ENCODE measurements around the gene NLRC3. TPM values are rescaled to one million over a fixed set of nuclear protein-coding genes. Genes with fewer than 3 reads are reported as not detected.
A peak's percentile ranks its signal among the peaks of the same experiment; 100 is the strongest.

Gene NLRC3
- total RNA-seq, 6 experiments from 2014 or later, result 0.53 to 1.2 (median 0.64) TPM

- Histone ChIP-seq H3K36me3 (no peaks in the 10 kb centered on the region), H3K4me3 (no peak overlapping the region), H3K27me3 (no peaks in the 10 kb centered on the region), H3K4me1 (no peaks in the 10 kb centered on the region), H3K9me3 (no peaks in the 10 kb centered on the region), H3K27ac (no peak overlapping the region)
- DNase-seq, result no peak
- no peak for ATAC-seq
- 100% methylated on average over 2 of the region's 6 CpGs for WGBS (ENCODE audit: insufficient coverage, low coverage, low lambda C conversion rate, missing lambda C conversion rate)
- TF ChIP-seq CTCF (IDR thresholded peaks at IDR 0.05) (no peak), POLR2A (IDR thresholded peaks at IDR 0.05) (no peak)
- intact Hi-C loops (cut with DNase I), result no loop called here
These were observed 14.8 kb upstream of the NLRC3 start for GRCh38 chr16:3591991-3592390.

- intact Hi-C loops (cut with DNase I), result no loop called here
- Histone ChIP-seq H3K27ac (no peak overlapping the region), H3K36me3 (no peaks in the 10 kb centered on the region), H3K4me3 (no peak overlapping the region), H3K4me1 (no peaks in the 10 kb centered on the region), H3K27me3 (no peaks in the 10 kb centered on the region), H3K9me3 (no peaks in the 10 kb centered on the region)
- no peak for DNase-seq
- no peak for TF ChIP-seq CTCF (IDR thresholded peaks at IDR 0.05)
- no peak for TF ChIP-seq POLR2A (IDR thresholded peaks at IDR 0.05)
- WGBS (ENCODE audit: insufficient coverage, low coverage, low lambda C conversion rate, missing lambda C conversion rate), result 79% methylated on average over 4 of the region's 5 CpGs
- ATAC-seq, result no peak
These were observed 14.2 kb upstream of the NLRC3 start for GRCh38 chr16:3591436-3591803.

GRCh38 chr16:3590736-3591435 lies 13.7 kb upstream of the NLRC3 start:
- intact Hi-C loops (cut with DNase I), result no loop called here

GRCh38 chr16:3589991-3590701 lies 12.9 kb upstream of the NLRC3 start:
- Histone ChIP-seq H3K9me3 (no peaks in the 10 kb centered on the region), H3K36me3 (no peaks in the 10 kb centered on the region), H3K27ac (no peak overlapping the region), H3K27me3 (no peaks in the 10 kb centered on the region), H3K4me3 (no peak overlapping the region), H3K4me1 (no peaks in the 10 kb centered on the region)
- no peak for TF ChIP-seq CTCF (IDR thresholded peaks at IDR 0.05)
- TF ChIP-seq POLR2A (IDR thresholded peaks at IDR 0.05), result no peak
- DNase-seq (no peak), ATAC-seq (no peak)
- WGBS (ENCODE audit: insufficient coverage, low coverage, low lambda C conversion rate, missing lambda C conversion rate), result 89% methylated on average over 9 of the region's 25 CpGs
- intact Hi-C loops (cut with DNase I), result no loop called here

More at GRCh38 chr16:3590736-3591435, 13.7 kb upstream of the NLRC3 start:
- DNase-seq (peak in 1 of 3 donors; percentile 50), ATAC-seq (no peak)
- no peaks in the 10 kb centered on the region for H3K27me3 ChIP-seq
- no peaks in the 10 kb centered on the region for H3K4me1 ChIP-seq
- H3K9me3 ChIP-seq, result no peaks in the 10 kb centered on the region
- WGBS (ENCODE audit: insufficient coverage, low coverage, low lambda C conversion rate, missing lambda C conversion rate), result 63% methylated on average over 22 of the region's 27 CpGs
- H3K4me3 ChIP-seq, result no peak overlapping the region
- no peaks in the 10 kb centered on the region for H3K36me3 ChIP-seq
- TF ChIP-seq POLR2A (IDR thresholded peaks at IDR 0.05) (no peak), CTCF (IDR thresholded peaks at IDR 0.05) (no peak)
- no peak overlapping the region for H3K27ac ChIP-seq

Measured in right lobe of liver (tissue), 6 donors.